HUES48 (cell line): ENCODE measurements around the gene OSBPL5.
"Not testable (repeated sequence)": the region's sequence is repeated elsewhere in the genome, so short reads cannot be mapped to it uniquely, and the experiment has no call there.

ENCODE experiments used
- H3K27ac ChIP-seq: one replicate; pipeline ENCODE4 v1.7.0; 2013; ENCODE audit warnings: low read depth, low read length, inconsistent platforms
- H3K27me3 ChIP-seq: 2 replicates; pipeline ENCODE4 v1.6.1; 2013; ENCODE audit warnings: mild to moderate bottlenecking, low read length; ENCODE audit not compliant: control insufficient read depth, insufficient read depth
- H3K36me3 ChIP-seq: 2 replicates; pipeline ENCODE4 v1.6.1; 2013; ENCODE audit warnings: low read length; ENCODE audit not compliant: control insufficient read depth, insufficient read depth
- H3K4me1 ChIP-seq: 2 replicates; pipeline ENCODE4 v1.6.1; 2013; ENCODE audit warnings: mild to moderate bottlenecking, low read length; ENCODE audit not compliant: control insufficient read depth, insufficient read depth
- H3K4me3 ChIP-seq: 2 replicates; pipeline ENCODE4 v1.5.1; 2013; ENCODE audit warnings: mild to moderate bottlenecking, low read depth, low read length
- H3K9ac ChIP-seq: 2 replicates; pipeline ENCODE4 v1.6.1; 2013; ENCODE audit warnings: mild to moderate bottlenecking, low read depth, low read length, moderate library complexity
- H3K9me3 ChIP-seq: 2 replicates; pipeline ENCODE4 v1.6.1; 2013; ENCODE audit warnings: low read length; ENCODE audit not compliant: control insufficient read depth, insufficient read depth

The OSBPL5 gene

DNA sequence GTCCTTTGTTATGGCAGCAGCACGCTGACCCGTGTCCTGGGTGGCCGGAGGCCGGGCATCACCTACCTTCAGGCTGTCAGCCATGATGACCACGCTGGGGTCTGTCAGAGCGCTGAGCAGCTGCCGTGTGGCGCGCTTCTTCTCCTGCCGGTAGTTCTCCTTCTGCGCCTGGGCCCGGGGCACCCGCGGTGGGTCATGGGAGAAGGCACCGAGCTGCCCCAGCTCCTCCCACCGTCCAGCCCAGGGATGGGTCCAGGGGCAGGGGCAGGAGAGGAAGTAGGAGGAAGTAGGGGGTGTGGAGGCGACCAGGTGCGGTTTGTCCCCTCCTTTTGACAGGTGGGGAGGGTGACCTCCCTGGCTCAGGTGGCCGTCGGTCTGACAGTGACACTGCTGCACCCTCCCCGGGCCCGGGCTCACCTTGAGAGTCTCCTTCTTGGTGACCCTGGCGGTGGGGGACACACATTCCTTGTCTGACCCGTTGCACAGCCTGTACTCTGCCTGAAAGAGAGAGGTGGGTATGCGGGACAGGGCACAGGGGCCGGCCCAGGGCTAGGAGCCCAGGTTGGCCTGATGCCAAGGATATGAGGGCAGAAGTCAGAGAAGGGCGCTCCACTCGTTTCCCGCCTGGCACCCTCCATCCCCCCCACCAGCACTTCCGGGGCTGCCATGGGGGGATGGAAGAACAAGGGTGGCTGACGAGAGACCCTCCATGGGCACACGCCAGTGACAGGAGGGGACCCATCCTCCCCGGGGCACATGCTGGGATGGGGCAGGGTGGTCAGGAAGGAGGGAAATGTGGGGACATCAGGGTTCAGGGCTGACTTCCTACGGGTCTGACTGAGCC is 43.0 kb downstream of the OSBPL5 start:
- no peak overlapping the region for H3K4me3 ChIP-seq
- H3K9me3 ChIP-seq = no peaks in the 10 kb centered on the region
- H3K36me3 ChIP-seq = 0 out of 2 replicates have a peak, but pooled peaks cover 2% of the 10 kb centered on the region
- no peaks in the 10 kb centered on the region for H3K27me3 ChIP-seq
- H3K27ac ChIP-seq = no peak overlapping the region
- no peaks in the 10 kb centered on the region for H3K4me1 ChIP-seq
- H3K9ac ChIP-seq = no peak overlapping the region

GRCh38 chr11:3121416-3121815 is 43.7 kb downstream of the OSBPL5 start:
- no peaks in the 10 kb centered on the region for H3K9me3 ChIP-seq
- H3K36me3 ChIP-seq = 0 out of 2 replicates have a peak, but pooled peaks cover 2% of the 10 kb centered on the region
- H3K4me1 ChIP-seq = no peaks in the 10 kb centered on the region
- no peak overlapping the region for H3K27ac ChIP-seq
- H3K4me3 ChIP-seq = no peak overlapping the region
- no peak overlapping the region for H3K9ac ChIP-seq
- H3K27me3 ChIP-seq = no peaks in the 10 kb centered on the region

GRCh38 chr11:3120071-3120792 is 44.9 kb downstream of the OSBPL5 start:
- H3K4me1 ChIP-seq = no peaks in the 10 kb centered on the region
- 0 out of 2 replicates have a peak, but pooled peaks cover 2% of the 10 kb centered on the region for H3K36me3 ChIP-seq
- H3K4me3 ChIP-seq = no peak overlapping the region
- H3K27me3 ChIP-seq = no peaks in the 10 kb centered on the region
- no peak overlapping the region for H3K27ac ChIP-seq
- H3K9me3 ChIP-seq = peaks cover 7% of the 10 kb centered on the region
- H3K9ac ChIP-seq = no peak overlapping the region

GRCh38 chr11:3119141-3119821 is 45.8 kb downstream of the OSBPL5 start:
- H3K27me3 ChIP-seq = no peaks in the 10 kb centered on the region
- 0 out of 2 replicates have a peak, but pooled peaks cover 2% of the 10 kb centered on the region for H3K36me3 ChIP-seq
- H3K27ac ChIP-seq = no peak overlapping the region
- H3K4me1 ChIP-seq = no peaks in the 10 kb centered on the region
- peaks cover 13% of the 10 kb centered on the region for H3K9me3 ChIP-seq
- no peak overlapping the region for H3K9ac ChIP-seq
- H3K4me3 ChIP-seq = no peak overlapping the region

DNA sequence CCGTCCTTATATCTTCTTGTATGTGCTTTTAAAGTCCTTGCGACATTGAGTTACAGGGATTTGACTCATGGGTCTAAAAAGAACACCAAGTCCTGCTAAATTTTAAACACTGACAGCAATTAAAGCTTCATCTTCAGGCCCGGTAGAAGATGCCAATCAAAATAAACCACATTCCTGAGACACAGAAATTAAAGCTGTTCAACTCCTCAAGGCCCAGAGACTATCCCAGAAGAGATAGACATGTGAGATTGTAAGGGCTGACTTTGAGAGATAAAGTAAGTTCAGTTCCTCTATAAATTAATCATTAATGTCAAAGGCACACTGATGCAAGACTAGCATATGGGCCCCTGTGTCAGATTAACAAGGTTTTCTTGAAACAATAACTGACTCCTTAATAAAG is 49.8 kb downstream of the OSBPL5 start:
- Histone ChIP-seq H3K9me3 (peaks cover 36% of the 10 kb centered on the region), H3K4me1 (no peaks in the 10 kb centered on the region), H3K36me3 (no peaks in the 10 kb centered on the region), H3K4me3 (no peak overlapping the region), H3K27me3 (no peaks in the 10 kb centered on the region), H3K27ac (no peak overlapping the region), H3K9ac (no peak overlapping the region)

- H3K27ac ChIP-seq, H3K9ac ChIP-seq, H3K4me1 ChIP-seq, H3K27me3 ChIP-seq, H3K4me3 ChIP-seq, H3K36me3 ChIP-seq: not testable (repeated sequence)
- peaks cover 36% of the 10 kb centered on the region for H3K9me3 ChIP-seq
Observed at GRCh38 chr11:3113661-3114060, 51.4 kb downstream of the OSBPL5 start.

DNA sequence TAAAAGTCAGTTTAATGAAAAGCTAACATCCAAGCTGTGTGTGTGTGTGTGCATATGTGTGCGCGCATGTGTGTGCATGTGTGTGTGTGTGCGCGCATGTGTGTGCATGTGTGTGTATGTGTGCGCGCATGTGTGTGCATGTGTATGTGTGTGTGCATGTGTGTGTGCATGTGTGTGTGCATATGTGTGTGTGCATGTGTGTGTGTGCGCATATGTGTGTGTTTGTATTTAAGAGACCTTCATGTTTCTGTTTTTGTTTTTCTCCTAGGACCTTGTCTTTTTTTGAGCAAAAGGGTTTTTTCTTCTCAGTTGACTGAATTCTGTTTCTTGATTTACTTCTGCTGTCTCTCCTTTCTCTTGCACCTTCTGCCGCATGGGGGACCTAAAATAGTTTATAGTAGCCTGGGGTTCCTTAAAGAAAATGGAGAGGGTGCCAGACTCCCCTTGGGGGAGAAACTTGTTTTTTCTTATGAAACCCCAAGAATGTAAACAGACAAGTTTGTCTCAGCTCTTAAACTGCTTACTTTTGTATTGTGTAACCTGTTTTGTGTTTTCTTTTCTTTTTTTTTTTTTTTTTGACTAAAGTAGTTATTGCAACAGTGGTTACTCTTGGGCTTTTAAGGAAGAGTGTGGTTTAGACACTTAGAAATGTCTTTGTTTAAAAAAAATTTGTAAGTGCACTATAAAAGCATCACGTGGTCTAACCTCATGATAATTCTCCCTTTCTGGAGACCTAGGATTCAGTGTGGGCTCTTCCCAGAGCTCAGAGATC is 53.0 kb downstream of the OSBPL5 start:
- no peaks in the 10 kb centered on the region for H3K27me3 ChIP-seq
- no peaks in the 10 kb centered on the region; the same call in 1 of the 2 replicates for H3K4me1 ChIP-seq
- H3K4me3 ChIP-seq = no peak overlapping the region
- no peaks in the 10 kb centered on the region for H3K36me3 ChIP-seq
- no peak overlapping the region for H3K27ac ChIP-seq
- no peak overlapping the region for H3K9ac ChIP-seq
- H3K9me3 ChIP-seq = peaks cover 36% of the 10 kb centered on the region

DNA sequence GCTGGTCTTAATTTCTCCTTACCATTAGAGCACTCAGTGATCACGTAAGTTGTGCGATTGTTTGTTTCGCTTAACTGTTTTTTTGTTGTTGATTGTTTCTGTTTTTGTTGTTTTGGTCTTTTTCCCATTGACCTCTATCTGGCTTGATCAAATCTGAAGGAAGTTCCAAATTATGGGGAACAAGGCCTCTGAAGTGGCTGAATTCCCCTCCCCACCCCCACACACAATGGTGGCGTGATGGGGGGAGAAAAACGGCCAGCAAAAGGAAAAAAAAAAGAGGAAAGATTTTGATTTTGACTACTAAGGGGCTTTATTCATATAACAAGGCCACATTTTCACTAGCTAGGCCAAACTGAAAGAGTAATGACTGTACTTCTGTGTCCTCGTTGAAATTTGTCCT is 53.6 kb downstream of the OSBPL5 start:
- H3K36me3 ChIP-seq = no peaks in the 10 kb centered on the region
- no peaks in the 10 kb centered on the region; the same call in 1 of the 2 replicates for H3K4me1 ChIP-seq
- H3K9ac ChIP-seq = no peak overlapping the region
- peaks cover 36% of the 10 kb centered on the region for H3K9me3 ChIP-seq
- no peak overlapping the region for H3K4me3 ChIP-seq
- H3K27ac ChIP-seq = no peak overlapping the region
- no peaks in the 10 kb centered on the region for H3K27me3 ChIP-seq

- Histone ChIP-seq H3K4me1 (no peaks in the 10 kb centered on the region; the same call in 1 of the 2 replicates), H3K4me3 (no peak overlapping the region), H3K9me3 (peaks cover 28% of the 10 kb centered on the region), H3K27ac (no peak overlapping the region), H3K27me3 (no peaks in the 10 kb centered on the region), H3K36me3 (no peaks in the 10 kb centered on the region), H3K9ac (no peak overlapping the region)
Observed at GRCh38 chr11:3109921-3110706, 55.0 kb downstream of the OSBPL5 start.

DNA sequence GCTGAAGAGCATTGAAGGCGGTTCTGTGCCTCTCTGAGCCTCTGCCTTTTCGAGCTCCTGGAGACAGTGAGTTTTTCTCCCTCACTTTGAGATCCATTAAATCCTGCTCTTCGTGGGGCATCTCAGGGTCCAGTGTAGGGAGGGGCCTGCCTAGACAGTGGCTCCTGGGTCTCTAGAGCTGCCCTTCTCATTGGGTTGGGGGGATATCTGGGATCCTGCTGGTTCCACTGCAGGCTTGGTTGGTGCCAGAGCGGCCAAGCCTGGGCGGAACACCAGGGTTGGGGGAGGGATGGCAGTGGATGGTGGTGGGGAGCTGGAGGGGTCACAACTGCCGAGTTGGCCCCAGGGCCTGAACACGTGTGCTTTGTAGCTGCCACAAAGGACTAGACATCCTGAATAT is 55.7 kb downstream of the OSBPL5 start:
- Histone ChIP-seq H3K9ac (no peak overlapping the region), H3K4me3 (no peak overlapping the region), H3K27ac (no peak overlapping the region), H3K27me3 (no peaks in the 10 kb centered on the region), H3K4me1 (no peaks in the 10 kb centered on the region; the same call in 1 of the 2 replicates), H3K36me3 (no peaks in the 10 kb centered on the region), H3K9me3 (peaks cover 23% of the 10 kb centered on the region)
